WTC11 (cell line): ENCODE results near the gene PIK3C2G. TPM values are rescaled to one million over a fixed set of nuclear protein-coding genes. Genes with fewer than 3 reads are reported as not detected.

Source experiments
- ATAC-seq: fragments of 200-7000 bp; cut with Tn5 transposase; 2 replicates; pipeline ENCODE4 v1.10.0; 2021; ENCODE audit warnings: mild to moderate bottlenecking, moderate library complexity
- CTCF ChIA-PET: fragments of 300-600 bp; sonication (Branson Sonifier 250); formaldehyde crosslinking; loops from one replicate; lab custom pipeline; 2021; ENCODE audit warnings: antibody characterized with exemption; lab: Charles Lee
- POLR2A ChIA-PET: fragments of 350-600 bp; sonication (Branson Sonifier 250); formaldehyde crosslinking; loops from one replicate; lab custom pipeline; 2021; ENCODE audit warnings: antibody characterized with exemption; lab: Charles Lee
- DNase-seq: peaks from one replicate; pipeline ENCODE4 v3.0.0; 2021; ENCODE audit warnings: low spot score
- H3K27ac Mint-ChIP-seq: 2 replicates; pipeline ENCODE4 v1.8.0; 2021; ENCODE audit warnings: mixed read lengths
- H3K27me3 Mint-ChIP-seq: 2 replicates; pipeline ENCODE4 v1.8.0; 2021; ENCODE audit warnings: low read depth, mild to moderate bottlenecking, moderate library complexity, mixed read lengths
- H3K36me3 Mint-ChIP-seq: 2 replicates; pipeline ENCODE4 v1.8.0; 2021; ENCODE audit warnings: mixed read lengths
- H3K4me1 Mint-ChIP-seq: 2 replicates; pipeline ENCODE4 v1.8.0; 2022; ENCODE audit warnings: mixed read lengths
- H3K4me3 Mint-ChIP-seq: 2 replicates; pipeline ENCODE4 v1.8.0; 2021; ENCODE audit warnings: mild to moderate bottlenecking, moderate library complexity, mixed read lengths
- H3K9me3 Mint-ChIP-seq: 2 replicates; pipeline ENCODE4 v1.8.0; 2021; ENCODE audit warnings: mixed read lengths
- EMX1 ChIP-seq: fragments of 250-450 bp; sonication (Bioruptor Pico); IDR thresholded peaks from 2 replicates; pipeline ENCODE4 v1.8.0; 2021; ENCODE audit warnings: mild to moderate bottlenecking
- IRF2 ChIP-seq: sonication (generic); formaldehyde crosslinking; IDR thresholded peaks from 2 replicates; pipeline ENCODE4 v1.8.0; 2022; ENCODE audit warnings: low read depth, missing genetic modification reagents, borderline replicate concordance
- MAX ChIP-seq: sonication (generic); formaldehyde crosslinking; IDR thresholded peaks from 2 replicates; pipeline ENCODE4 v1.8.0; 2022; ENCODE audit warnings: mild to moderate bottlenecking, missing genetic modification reagents
- MXD4 ChIP-seq: fragments of 250-450 bp; sonication (Bioruptor Pico); IDR thresholded peaks from 2 replicates; pipeline ENCODE4 v1.8.0; 2021; ENCODE audit warnings: mild to moderate bottlenecking, moderate library complexity, borderline replicate concordance
- NFE2L1 ChIP-seq: sonication (generic); formaldehyde crosslinking; IDR thresholded peaks from 2 replicates; pipeline ENCODE4 v1.8.1; 2023; ENCODE audit warnings: missing genetic modification reagents
- OVOL2 ChIP-seq: fragments of 250-450 bp; sonication (Bioruptor Pico); IDR thresholded peaks from 2 replicates; pipeline ENCODE4 v1.9.0; 2021; ENCODE audit warnings: mild to moderate bottlenecking, borderline replicate concordance
- TEAD1 ChIP-seq: sonication (generic); formaldehyde crosslinking; IDR thresholded peaks from 2 replicates; pipeline ENCODE4 v1.8.0; 2022; ENCODE audit warnings: mild to moderate bottlenecking, missing genetic modification reagents
- USF1 ChIP-seq: sonication (generic); formaldehyde crosslinking; IDR thresholded peaks from 2 replicates; pipeline ENCODE4 v1.8.0; 2022; ENCODE audit warnings: mild to moderate bottlenecking, missing genetic modification reagents
- ZBTB21 ChIP-seq: sonication (generic); formaldehyde crosslinking; IDR thresholded peaks from 2 replicates; pipeline ENCODE4 v1.8.1; 2023; ENCODE audit warnings: mild to moderate bottlenecking, missing genetic modification reagents, borderline replicate concordance
- ZBTB43 ChIP-seq: sonication (generic); formaldehyde crosslinking; IDR thresholded peaks from 2 replicates; pipeline ENCODE4 v1.8.1; 2023; ENCODE audit warnings: mild to moderate bottlenecking, missing genetic modification reagents
- ZNF423 ChIP-seq: fragments of 250-450 bp; sonication (Bioruptor Pico); IDR thresholded peaks from 2 replicates; pipeline ENCODE4 v2.1.2; 2022; ENCODE audit warnings: mild to moderate bottlenecking, moderate library complexity
- total RNA-seq: library from RNA; stranded (reverse); gene quantifications from 3 replicates; pipeline ENCODE4 v1.2.3, GENCODE V29; 2021
- TF ChIP-seq, protein P1 (sequence below): fragments of 250-450 bp; sonication (Bioruptor Pico); conservative IDR thresholded peaks from 2 replicates; pipeline ENCODE4 v1.9.0; 2021; ENCODE audit warnings: mild to moderate bottlenecking
- TF ChIP-seq, protein P2 (sequence below): sonication (generic); formaldehyde crosslinking; IDR thresholded peaks from 2 replicates; pipeline ENCODE4 v1.8.1; 2023; ENCODE audit warnings: mild to moderate bottlenecking, missing genetic modification reagents, moderate library complexity
- TF ChIP-seq, protein P3 (sequence below): sonication (generic); formaldehyde crosslinking; IDR thresholded peaks from 2 replicates; pipeline ENCODE4 v1.8.0; 2023; ENCODE audit warnings: missing genetic modification reagents

PIK3C2G gene
- total RNA-seq, 1 experiment from 2014 or later, result not detected

GRCh38 chr12:18482601-18483120, 221.3 kb downstream of the PIK3C2G start:
- CTCF ChIA-PET, result interaction anchor here (0.6 kb wide), 2 partner anchors 70 to 412 kb away, joined by 3 read pairs; no protein-coding TSS in a partner anchor

GRCh38 chr12:18483698-18484325, 222.5 kb downstream of the PIK3C2G start:
- POLR2A ChIA-PET, result no interaction called here
- no peak for DNase-seq

More at GRCh38 chr12:18482601-18483120, 221.3 kb downstream of the PIK3C2G start:
- H3K4me3 Mint-ChIP-seq, result no peak overlapping the region
- TF ChIP-seq MAX, result no peak
- TF ChIP-seq MXD4, result no peak
- no peak for TF ChIP-seq EMX1 (CRISPR knock-in tag)
- TF ChIP-seq OVOL2 (CRISPR knock-in tag), result no peak
- TF ChIP-seq, all 79 proteins: peak for 0
- POLR2A ChIA-PET, result no interaction called here
- H3K9me3 Mint-ChIP-seq, result no peaks in the 10 kb centered on the region
- H3K27me3 Mint-ChIP-seq, result peaks cover 23% of the 10 kb centered on the region
- no peak overlapping the region for H3K27ac Mint-ChIP-seq
- DNase-seq (no peak), ATAC-seq (no peak)
- H3K36me3 Mint-ChIP-seq, result no peaks in the 10 kb centered on the region
- H3K4me1 Mint-ChIP-seq, result peaks cover 30% of the 10 kb centered on the region

DNA sequence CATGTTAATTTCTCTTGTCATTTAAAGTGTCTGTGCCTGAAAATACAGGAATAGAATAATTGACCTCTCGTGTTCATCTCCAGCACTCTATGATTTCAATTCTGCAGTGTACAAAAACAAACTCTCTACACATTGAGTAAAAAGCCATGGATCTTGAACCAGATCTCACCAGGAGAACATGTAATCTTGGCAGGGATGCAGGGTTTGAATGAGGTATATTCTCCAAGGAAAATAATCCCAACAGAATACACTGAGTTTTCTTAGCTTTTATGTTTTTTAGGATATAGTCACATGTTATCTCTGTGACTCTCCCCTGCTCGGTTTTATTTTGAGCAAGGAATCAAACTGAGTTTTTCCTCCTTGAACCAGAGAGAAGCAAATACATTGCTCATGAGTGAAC, 224.7 kb downstream of the PIK3C2G start:
- ATAC-seq, result no peak
- Mint-ChIP-seq H3K9me3 (no peaks in the 10 kb centered on the region), H3K4me3 (no peak overlapping the region), H3K27me3 (peaks cover 3% of the 10 kb centered on the region)
- ChIA-PET POLR2A (no interaction called here), CTCF (no interaction called here)
- TF ChIP-seq ZBTB43 (CRISPR knock-in tag), result no peak
- no peak for TF ChIP-seq ZBTB21
- TF ChIP-seq, protein P1, sequence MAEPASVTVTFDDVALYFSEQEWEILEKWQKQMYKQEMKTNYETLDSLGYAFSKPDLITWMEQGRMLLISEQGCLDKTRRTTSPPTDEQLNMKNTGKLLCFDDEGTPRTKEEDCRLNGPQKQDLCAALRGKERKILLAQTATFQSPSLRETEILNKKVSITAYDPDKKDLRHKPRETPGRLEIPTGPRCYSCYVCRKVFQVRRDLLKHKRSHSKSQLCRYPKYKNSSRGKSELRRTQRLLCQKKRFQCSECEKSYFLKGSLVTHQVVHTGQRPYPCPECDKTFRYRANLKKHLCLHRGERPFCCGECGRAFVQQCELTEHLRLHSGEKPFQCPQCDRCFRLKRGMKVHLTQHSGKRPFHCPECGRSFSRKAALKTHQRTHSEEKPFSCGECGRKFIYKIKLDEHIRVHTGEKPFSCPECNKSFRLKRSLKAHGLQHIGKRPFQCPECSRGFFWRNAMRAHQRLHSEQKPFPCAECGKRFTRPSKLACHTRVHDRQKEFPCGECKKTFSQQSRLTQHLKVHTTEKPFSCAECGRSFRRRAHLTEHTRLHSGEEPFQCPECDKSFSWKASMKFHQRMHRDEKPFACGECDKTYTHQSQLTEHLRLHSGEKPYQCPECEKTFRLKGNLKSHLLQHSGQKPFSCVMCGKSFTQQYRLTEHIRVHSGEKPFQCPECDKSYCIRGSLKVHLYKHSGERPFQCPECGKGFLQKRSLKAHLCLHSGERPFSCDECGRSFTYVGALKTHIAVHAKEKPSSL (CRISPR knock-in tag), result no peak
- no peak for TF ChIP-seq NFE2L1
- TF ChIP-seq, all 79 proteins: peak for 0
- H3K27ac Mint-ChIP-seq, result no peak overlapping the region
- no peak for DNase-seq
- peaks cover 36% of the 10 kb centered on the region for H3K4me1 Mint-ChIP-seq
- no peaks in the 10 kb centered on the region for H3K36me3 Mint-ChIP-seq

More at GRCh38 chr12:18483698-18484325, 222.5 kb downstream of the PIK3C2G start:
- no peak overlapping the region for H3K4me3 Mint-ChIP-seq
- 0 out of 2 replicates have a peak, but pooled peaks have one; percentile 7 for TF ChIP-seq ZNF423 (CRISPR knock-in tag)
- TF ChIP-seq, protein P2, sequence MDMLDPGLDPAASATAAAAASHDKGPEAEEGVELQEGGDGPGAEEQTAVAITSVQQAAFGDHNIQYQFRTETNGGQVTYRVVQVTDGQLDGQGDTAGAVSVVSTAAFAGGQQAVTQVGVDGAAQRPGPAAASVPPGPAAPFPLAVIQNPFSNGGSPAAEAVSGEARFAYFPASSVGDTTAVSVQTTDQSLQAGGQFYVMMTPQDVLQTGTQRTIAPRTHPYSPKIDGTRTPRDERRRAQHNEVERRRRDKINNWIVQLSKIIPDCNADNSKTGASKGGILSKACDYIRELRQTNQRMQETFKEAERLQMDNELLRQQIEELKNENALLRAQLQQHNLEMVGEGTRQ (CRISPR knock-in tag), result peak; percentile 61
- 0 out of 2 replicates have a peak, but pooled peaks have one; percentile 27 for TF ChIP-seq TEAD1
- TF ChIP-seq, protein P3, sequence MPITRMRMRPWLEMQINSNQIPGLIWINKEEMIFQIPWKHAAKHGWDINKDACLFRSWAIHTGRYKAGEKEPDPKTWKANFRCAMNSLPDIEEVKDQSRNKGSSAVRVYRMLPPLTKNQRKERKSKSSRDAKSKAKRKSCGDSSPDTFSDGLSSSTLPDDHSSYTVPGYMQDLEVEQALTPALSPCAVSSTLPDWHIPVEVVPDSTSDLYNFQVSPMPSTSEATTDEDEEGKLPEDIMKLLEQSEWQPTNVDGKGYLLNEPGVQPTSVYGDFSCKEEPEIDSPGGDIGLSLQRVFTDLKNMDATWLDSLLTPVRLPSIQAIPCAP (CRISPR knock-in tag), result no peak
- no peak for TF ChIP-seq IRF2 (CRISPR knock-in tag)
- no peak for TF ChIP-seq OVOL2 (CRISPR knock-in tag)
- TF ChIP-seq USF1 (CRISPR knock-in tag), result peak; percentile 66
- TF ChIP-seq, all 79 proteins: peak for 4
- H3K27ac Mint-ChIP-seq, result peak overlapping the region; percentile 76
- peaks cover 13% of the 10 kb centered on the region for H3K27me3 Mint-ChIP-seq
- peak; percentile 84 for ATAC-seq
- no peaks in the 10 kb centered on the region for H3K36me3 Mint-ChIP-seq
- H3K9me3 Mint-ChIP-seq, result no peaks in the 10 kb centered on the region
- H3K4me1 Mint-ChIP-seq, result peaks cover 36% of the 10 kb centered on the region
- CTCF ChIA-PET, result no interaction called here
